Measurements from ENCODE around the gene HNRNPUL1. TPM values are rescaled to one million over a fixed set of nuclear protein-coding genes. Genes with fewer than 3 reads are reported as not detected.

Gene HNRNPUL1
- total and polyA plus RNA-seq, 12 donors, result 55.5 to 151 (median 106) TPM

DNA sequence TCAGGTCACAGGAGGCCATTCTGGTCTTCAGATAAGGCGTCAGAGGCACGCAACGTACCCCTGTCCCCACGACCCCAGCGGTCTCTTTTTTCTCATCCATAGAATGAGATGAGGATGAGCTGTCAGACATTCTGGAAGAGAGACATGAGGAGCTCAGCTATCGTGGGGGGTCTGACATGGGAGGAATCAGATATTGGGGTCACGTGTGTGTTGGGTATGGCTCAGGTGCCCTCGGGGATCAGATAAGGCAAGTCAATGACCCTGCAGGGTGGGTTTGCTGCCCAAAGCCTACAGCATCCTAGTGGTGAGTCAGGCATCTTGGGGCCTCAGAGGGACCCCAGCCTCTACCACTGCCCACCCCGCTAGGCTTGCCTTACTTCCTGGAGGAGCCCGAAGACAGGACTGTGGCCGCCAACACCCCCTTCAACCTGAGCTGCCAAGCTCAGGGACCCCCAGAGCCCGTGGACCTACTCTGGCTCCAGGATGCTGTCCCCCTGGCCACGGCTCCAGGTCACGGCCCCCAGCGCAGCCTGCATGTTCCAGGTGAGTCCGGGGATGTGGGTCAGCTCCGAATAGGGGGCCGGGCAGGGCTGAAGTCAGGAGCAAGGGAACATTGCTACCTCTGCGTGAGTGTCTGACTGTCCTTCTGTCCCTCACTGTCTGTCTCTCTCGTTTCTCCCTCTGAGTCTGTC, 42.5 kb upstream of the HNRNPUL1 start:
- no peak overlapping the region for H3K4me3 ChIP-seq
- H3K27ac ChIP-seq, result peak overlapping the region in 4 of 10 donors; percentile 6 to 95 (median 65)
- no peak for DNase-seq
- intact Hi-C loops (cut with DNase I), result no loop called here
- H3K27me3 ChIP-seq, result peaks cover 0 to 50% (median 5%) of the 10 kb centered on the region in 7 donors
- H3K9me3 ChIP-seq, result no peaks in the 10 kb centered on the region
- H3K36me3 ChIP-seq, result peaks cover 0 to 20% (median 0%) of the 10 kb centered on the region in 9 donors
- TF ChIP-seq, protein P1, sequence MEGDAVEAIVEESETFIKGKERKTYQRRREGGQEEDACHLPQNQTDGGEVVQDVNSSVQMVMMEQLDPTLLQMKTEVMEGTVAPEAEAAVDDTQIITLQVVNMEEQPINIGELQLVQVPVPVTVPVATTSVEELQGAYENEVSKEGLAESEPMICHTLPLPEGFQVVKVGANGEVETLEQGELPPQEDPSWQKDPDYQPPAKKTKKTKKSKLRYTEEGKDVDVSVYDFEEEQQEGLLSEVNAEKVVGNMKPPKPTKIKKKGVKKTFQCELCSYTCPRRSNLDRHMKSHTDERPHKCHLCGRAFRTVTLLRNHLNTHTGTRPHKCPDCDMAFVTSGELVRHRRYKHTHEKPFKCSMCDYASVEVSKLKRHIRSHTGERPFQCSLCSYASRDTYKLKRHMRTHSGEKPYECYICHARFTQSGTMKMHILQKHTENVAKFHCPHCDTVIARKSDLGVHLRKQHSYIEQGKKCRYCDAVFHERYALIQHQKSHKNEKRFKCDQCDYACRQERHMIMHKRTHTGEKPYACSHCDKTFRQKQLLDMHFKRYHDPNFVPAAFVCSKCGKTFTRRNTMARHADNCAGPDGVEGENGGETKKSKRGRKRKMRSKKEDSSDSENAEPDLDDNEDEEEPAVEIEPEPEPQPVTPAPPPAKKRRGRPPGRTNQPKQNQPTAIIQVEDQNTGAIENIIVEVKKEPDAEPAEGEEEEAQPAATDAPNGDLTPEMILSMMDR (IDR thresholded peaks at IDR 0.05), result no peak
- 87 to 91% methylated on average over 20 of the region's 20 CpGs for WGBS, 2 donors
- ATAC-seq, result no peak
- H3K4me1 ChIP-seq, result peaks cover 3 to 34% (median 12%) of the 10 kb centered on the region in 9 donors

DNA sequence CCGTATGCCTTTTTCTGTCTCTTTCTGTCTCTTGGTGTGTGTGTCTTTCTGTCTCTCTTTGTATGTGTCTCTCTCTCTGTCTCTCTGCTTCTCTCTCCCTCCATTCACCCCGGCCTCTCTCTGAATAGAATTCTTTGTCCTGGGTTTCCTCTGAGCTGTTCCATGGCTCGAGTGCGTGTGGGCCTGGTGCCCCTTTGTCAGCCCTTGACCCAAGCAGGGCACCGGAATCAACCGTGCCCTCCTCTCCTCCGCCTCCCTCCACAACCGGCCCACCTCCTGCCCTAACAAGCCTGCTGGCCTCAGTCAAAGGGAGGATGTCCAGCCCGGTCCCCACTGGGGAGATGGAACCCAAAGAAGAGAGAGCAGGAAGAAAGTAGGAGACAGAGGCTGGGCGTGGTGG, 41.9 kb upstream of the HNRNPUL1 start:
- 77 to 81% methylated on average over 10 of the region's 10 CpGs for WGBS, 2 donors
- DNase-seq, result no peak

DNA sequence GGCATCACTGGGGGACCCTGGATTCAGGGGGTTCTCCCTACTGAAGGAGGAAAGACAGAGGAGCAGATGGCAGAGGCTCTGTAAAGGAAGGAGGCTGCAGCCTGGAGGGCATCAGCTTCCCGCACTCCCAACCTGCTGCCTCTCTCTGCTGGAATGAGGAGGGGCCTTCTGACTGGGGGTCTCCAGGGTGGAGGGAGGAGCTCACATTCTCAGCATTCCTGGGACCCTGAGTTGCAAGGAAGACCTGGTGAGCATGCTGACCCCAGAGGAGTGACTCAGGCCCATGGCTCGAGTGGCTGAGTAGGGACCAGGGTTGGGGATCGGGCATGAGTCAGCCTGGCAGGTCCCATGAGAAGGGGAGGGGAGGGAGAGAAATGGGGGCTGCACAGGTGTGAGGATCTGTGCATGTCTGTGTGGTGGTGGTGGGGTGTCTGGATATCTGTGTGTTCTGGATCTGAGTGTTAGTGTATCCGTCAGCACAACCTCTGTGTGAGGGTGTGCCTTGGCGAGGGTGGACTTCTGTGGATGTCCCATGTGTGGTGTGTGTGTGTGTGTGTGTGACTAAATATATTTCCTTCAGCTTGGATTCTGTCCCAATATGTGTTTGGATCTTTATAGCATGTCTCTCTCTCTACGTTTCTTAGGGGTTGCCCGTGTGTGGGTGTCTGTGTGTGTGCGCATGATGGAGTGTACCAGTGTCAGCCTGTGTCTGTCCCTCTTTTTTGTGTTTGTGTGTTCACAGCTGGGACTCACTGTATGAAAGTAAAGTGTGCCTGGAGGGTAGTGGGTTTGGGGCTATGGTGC, 40.5 kb upstream of the HNRNPUL1 start:
- no peak for ATAC-seq
- H3K27me3 ChIP-seq, result peaks cover 0 to 59% (median 0%) of the 10 kb centered on the region in 7 donors
- 46 to 58% methylated on average over 8 of the region's 8 CpGs for WGBS, 2 donors

More for the DNA sequence above, 41.9 kb upstream of the HNRNPUL1 start:
- Histone ChIP-seq H3K9me3 (no peaks in the 10 kb centered on the region), H3K4me3 (no peak overlapping the region), H3K27me3 (peaks cover 0 to 56% (median 5%) of the 10 kb centered on the region in 7 donors), H3K4me1 (peaks cover 5 to 39% (median 15%) of the 10 kb centered on the region in 9 donors), H3K27ac (peak overlapping the region in 2 of 10 donors; percentile 36 to 94), H3K36me3 (peaks cover 0 to 20% (median 0%) of the 10 kb centered on the region in 9 donors)
- TF ChIP-seq, protein P1 (IDR thresholded peaks at IDR 0.05), result no peak
- intact Hi-C loops (cut with DNase I), result no loop called here
- no peak for ATAC-seq

DNA sequence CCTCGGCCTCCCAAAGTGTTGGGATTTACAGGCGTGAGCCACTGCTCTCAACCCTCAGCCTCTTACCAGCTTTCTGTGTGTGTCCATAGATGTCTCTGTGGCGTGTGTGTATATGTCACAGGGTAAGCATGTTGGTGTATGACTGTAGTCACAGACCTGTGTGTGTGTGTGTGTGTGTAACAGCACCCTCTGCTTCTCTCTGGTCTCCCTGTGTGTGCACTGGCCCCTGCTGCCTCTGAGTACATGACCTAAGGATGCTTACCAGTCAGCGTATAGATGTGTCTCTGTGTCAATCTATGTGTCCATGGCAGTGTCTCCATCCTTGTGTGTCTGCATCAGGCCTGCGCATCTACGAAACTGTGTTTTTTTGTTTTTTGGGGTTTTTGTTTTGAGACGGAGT, 39.5 kb upstream of the HNRNPUL1 start:
- DNase-seq (no peak), ATAC-seq (no peak)
- no peaks in the 10 kb centered on the region for H3K9me3 ChIP-seq
- TF ChIP-seq, protein P1 (IDR thresholded peaks at IDR 0.05), result no peak
- H3K4me1 ChIP-seq, result peaks cover 5 to 32% (median 15%) of the 10 kb centered on the region in 9 donors
- peaks cover 0 to 52% (median 0%) of the 10 kb centered on the region in 7 donors for H3K27me3 ChIP-seq
- peak overlapping the region in 6 of 10 donors; percentile 25 to 87 (median 80) for H3K27ac ChIP-seq
- H3K4me3 ChIP-seq, result no peak overlapping the region
- intact Hi-C loops (cut with DNase I), result loop anchor here in 3 of 10 donors (5.0 kb wide), 1 partner anchor 38 kb away; the partner anchor contains the start of gene HNRNPUL1 (in 3 of the 3)
- 91 to 95% methylated on average over 7 of the region's 7 CpGs for WGBS, 2 donors
- peaks cover 0 to 20% (median 0%) of the 10 kb centered on the region in 9 donors for H3K36me3 ChIP-seq

More for the DNA sequence above, 40.5 kb upstream of the HNRNPUL1 start:
- Histone ChIP-seq H3K4me3 (no peak overlapping the region), H3K27ac (peak overlapping the region in 5 of 10 donors; percentile 6 to 83 (median 48)), H3K36me3 (peaks cover 0 to 20% (median 0%) of the 10 kb centered on the region in 9 donors), H3K9me3 (no peaks in the 10 kb centered on the region), H3K4me1 (peaks cover 5 to 35% (median 15%) of the 10 kb centered on the region in 9 donors)
- intact Hi-C loops (cut with DNase I), result no loop called here
- DNase-seq, result no peak
- TF ChIP-seq, protein P1 (IDR thresholded peaks at IDR 0.05), result no peak

Data from heart right ventricle (tissue), 16 donors.